Hematopoietic multipotent progenitor cell treated with erythropoietin and hydrocortisone succinate and interleukin-3 and kit ligand, for 4 days (in vitro differentiated cells): ENCODE measurements around the gene TSHZ3.

Experiments used
- DNase-seq: peaks from one replicate; pipeline ENCODE4 v3.0.0-alpha.2; 2015

The TSHZ3 gene

DNA sequence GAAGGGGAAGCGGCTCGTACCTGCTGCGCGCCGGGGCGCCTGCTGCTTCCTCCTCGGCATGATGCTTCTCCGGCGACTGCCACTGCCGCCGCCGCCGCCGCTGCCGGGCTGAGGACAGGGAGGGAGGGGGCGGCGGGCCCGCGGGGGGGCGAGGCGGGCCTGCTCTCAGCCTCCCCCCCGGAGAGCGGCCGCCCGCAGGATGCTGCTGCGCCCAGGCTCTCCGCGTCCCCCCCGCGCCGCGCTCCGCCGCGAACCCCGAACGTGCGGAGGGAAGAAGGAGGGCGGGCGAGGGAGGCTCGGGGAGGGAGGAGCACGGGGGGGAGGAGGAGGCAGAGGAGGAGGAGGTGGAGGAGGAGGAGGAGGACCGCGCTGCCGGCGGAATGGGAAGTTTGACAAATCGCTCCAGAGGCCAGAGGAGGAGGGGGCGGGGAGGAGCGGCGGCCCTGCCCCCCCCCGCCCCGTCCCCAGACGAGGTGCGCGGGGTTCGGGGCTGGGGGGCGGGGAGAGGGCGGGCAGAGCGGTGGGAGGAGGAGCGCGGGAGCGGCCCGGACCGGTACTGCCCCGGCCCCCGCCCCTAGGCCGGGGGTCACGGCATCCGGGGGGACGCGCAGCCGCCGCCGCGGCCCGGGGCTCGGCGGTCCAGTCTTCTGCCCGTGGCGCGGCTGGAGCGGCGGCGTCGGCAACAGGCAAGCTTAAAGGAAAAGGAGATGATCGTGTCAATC, at the start of gene TSHZ3:
Gene TSHZ3, minus strand, starts transcription at position 277 of the 722 bp plus-strand sequence. Its CDS starts 217 bp downstream, at position 60.
- DNase-seq, result peak; percentile 36

- DNase-seq, result no peak
These were observed 48.1 kb upstream of the TSHZ3 start for GRCh38 chr19:31397308-31397707.

GRCh38 chr19:31392464-31392863, 43.2 kb upstream of the TSHZ3 start:
- no peak for DNase-seq

GRCh38 chr19:31391518-31391917, 42.3 kb upstream of the TSHZ3 start:
- DNase-seq, result no peak

DNA sequence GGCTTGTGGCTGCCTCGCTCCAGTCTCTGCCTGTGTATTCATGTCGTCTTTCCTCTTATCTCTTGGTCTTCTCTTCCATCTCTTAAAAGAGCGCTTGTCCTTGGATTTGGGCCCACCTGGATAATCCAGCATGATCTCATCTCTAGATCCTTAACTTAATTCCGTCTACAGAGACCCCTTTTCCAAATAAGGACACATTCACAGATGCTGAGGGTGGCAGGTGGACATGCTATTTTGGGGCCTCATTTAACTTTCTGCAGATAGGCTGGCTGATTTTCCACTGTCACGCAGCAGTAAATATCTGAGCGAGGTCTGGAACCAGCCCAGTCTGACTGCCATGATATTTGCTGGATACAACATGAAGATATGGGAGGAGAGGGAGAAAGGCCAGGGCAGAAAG, 41.5 kb upstream of the TSHZ3 start:
- DNase-seq, result no peak

- DNase-seq, result no peak
These were observed 40.6 kb upstream of the TSHZ3 start for GRCh38 chr19:31389874-31390273.

DNA sequence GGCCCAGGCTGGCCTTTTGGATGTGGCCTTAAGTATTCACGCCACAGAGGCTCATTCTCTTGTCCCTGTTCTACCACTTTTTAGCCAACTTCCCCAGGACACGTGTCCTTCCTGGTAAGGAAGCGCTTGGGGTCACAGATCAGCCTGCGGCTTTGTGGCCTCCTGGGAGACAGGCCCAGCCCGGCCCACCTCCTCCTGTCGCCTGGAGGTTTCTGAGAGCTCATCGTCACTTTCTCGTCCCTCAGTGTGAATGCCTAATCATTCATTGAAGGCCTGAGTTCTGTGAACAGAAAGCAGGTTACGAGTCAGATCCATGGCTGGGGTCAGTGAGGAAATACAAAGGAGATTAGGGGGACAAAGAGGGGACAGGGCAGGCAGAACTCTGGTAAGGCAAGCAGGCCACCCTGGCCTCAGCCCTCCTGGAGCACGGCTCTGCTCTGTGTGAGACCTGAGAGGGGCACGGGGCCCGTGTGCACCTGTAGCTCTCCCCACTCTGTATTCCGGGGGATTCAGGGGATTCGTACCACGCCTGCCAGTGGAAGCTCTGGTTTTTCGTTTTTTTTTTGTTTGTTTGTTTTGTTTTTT, 38.6 kb upstream of the TSHZ3 start:
- DNase-seq, result no peak

DNA sequence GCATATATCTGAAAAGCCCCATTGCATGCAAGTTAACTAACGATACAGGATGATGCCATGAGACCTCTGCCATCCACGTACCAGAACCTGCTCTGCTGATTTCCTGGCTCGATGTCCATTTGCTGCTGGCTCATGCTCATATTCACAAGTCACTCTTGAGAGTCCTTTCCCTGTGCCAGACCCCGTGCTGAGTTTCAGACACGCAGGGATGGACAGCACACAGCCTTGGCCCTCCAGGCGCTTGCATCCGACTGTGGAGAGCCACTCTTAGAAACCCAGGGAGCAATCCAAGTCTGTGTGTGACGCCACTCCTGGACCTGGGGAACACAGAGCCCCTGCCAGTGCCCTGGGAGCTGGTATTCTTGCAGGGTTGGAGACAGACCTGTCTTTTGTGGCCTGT, 37.6 kb upstream of the TSHZ3 start:
- no peak for DNase-seq

- no peak for DNase-seq
These were observed 36.5 kb upstream of the TSHZ3 start for GRCh38 chr19:31385744-31386143.

DNA sequence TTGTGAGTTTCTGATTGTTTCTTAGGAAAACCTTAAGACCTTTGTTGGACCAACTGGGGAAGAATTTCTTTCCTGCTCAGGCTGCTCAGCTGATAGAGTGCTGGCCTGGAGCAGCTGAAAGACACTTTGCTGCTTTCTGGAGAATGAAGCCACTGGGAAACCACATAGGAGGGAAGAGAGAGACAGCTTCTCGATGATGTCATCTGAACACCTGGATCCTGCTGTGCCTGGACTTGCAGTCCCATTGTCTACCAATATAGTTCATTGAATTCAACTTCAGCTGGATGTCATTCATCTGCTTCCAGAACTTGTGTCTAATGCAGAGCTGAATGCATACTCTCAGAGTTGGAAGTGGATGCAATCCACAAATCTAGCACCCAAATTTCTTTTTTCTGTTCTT, 34.3 kb upstream of the TSHZ3 start:
- DNase-seq, result no peak

DNA sequence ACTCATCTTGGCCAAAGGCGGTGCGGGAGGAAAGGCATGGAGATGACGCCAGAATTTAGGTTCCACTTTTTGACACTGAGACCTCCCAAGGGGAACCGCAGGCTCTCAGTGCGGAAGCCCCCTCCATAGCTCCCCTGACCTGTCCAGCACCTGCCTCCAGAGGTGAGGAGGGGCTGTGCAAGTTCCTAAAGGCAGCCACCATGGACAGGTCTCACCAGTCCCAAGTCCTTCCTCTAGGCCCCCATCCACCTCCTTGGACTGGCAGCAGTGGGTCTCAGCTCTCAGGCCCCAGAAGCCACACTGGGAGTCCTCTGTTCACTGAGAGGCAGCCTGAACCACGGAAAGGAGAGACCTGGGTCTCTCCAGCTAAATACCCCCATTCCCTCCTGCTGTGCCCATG, 31.6 kb upstream of the TSHZ3 start:
- no peak for DNase-seq

- DNase-seq, result no peak
These were observed 29.2 kb upstream of the TSHZ3 start for GRCh38 chr19:31378404-31378803.

- no peak for DNase-seq
These were observed 28.5 kb upstream of the TSHZ3 start for GRCh38 chr19:31377736-31378135.

- no peak for DNase-seq
These were observed 23.1 kb upstream of the TSHZ3 start for GRCh38 chr19:31372246-31372781.

GRCh38 chr19:31370216-31370615, 21.0 kb upstream of the TSHZ3 start:
- DNase-seq, result no peak

GRCh38 chr19:31364963-31365362, 15.7 kb upstream of the TSHZ3 start:
- DNase-seq, result no peak

GRCh38 chr19:31361728-31362127, 12.5 kb upstream of the TSHZ3 start:
- no peak for DNase-seq

- DNase-seq, result no peak
These were observed 8.1 kb upstream of the TSHZ3 start for GRCh38 chr19:31357315-31357673.

DNA sequence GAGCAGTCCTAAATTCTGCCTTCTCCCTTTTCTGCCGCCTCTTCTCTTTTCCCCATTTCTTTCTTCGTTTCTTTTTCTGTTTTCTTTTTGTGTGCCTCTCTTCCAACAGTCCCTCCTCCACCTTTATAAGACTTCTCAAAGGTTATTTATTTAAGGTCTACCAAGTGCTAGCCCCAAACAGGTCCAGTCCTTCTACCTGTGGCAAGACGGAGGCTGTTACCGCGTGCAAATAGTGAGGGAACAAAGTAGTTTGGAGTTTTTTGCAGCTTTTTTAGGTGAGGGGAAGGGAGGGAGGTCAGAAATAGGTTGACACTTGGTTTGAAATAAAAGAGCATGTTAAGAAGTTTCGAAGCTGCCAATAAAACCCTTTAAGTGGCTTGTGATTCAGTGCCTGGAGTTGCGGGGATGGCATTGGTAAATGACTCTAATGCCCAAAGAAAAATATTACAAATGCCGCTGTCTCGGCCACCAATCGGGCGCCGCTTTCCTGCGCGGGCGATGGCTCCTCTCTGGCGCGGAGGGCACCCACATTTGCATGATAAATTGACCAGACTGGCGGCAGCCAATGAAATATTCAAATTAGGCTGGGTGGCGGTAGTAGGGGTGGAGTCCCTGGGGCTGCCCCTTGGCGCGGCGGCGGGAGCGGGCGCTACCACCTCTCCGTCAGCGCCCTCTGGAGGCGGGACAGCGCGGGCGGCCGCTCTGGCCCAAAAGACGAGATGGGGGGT, 7.5 kb upstream of the TSHZ3 start:
- peak; percentile 84 for DNase-seq

GRCh38 chr19:31355665-31356289, 6.5 kb upstream of the TSHZ3 start:
- no peak for DNase-seq

- DNase-seq, result no peak
These were observed 5.8 kb upstream of the TSHZ3 start for GRCh38 chr19:31354799-31355664.

- DNase-seq, result no peak
These were observed 5.1 kb upstream of the TSHZ3 start for GRCh38 chr19:31354316-31354715.

GRCh38 chr19:31353833-31354232, 4.6 kb upstream of the TSHZ3 start:
- DNase-seq, result no peak
